NCI-H345 (cell line): ENCODE data around the gene DMWD.
"Not testable (repeated sequence)": the region's sequence is repeated elsewhere in the genome, so short reads cannot be mapped to it uniquely, and the experiment has no call there.

Experiments used
- DNase-seq: peaks from one replicate; lab custom pipeline; 2025; lab: John Stamatoyannopoulos, UW

DMWD gene

DNA sequence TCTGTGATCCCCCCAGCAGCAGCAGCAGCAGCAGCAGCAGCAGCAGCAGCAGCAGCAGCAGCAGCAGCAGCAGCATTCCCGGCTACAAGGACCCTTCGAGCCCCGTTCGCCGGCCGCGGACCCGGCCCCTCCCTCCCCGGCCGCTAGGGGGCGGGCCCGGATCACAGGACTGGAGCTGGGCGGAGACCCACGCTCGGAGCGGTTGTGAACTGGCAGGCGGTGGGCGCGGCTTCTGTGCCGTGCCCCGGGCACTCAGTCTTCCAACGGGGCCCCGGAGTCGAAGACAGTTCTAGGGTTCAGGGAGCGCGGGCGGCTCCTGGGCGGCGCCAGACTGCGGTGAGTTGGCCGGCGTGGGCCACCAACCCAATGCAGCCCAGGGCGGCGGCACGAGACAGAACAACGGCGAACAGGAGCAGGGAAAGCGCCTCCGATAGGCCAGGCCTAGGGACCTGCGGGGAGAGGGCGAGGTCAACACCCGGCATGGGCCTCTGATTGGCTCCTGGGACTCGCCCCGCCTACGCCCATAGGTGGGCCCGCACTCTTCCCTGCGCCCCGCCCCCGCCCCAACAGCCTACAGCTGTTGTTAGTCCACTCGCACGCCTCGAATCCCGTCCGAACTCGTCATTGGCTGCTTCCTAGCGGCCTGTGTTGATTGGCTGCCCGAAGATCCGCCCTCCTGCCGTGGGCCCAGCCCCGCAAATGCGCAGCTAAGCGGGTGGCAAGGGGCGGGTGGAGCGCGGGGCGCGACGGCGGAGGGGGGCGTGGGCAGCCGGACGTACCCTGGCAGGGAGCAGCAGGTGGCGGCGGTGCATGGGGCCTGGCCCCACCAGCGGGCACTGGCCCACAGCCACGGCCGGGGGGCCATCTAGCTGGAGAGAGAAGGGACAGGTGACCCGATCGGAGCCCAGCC lies 22.2 kb downstream of the DMWD start:
- peak; percentile 95 for DNase-seq

DNA sequence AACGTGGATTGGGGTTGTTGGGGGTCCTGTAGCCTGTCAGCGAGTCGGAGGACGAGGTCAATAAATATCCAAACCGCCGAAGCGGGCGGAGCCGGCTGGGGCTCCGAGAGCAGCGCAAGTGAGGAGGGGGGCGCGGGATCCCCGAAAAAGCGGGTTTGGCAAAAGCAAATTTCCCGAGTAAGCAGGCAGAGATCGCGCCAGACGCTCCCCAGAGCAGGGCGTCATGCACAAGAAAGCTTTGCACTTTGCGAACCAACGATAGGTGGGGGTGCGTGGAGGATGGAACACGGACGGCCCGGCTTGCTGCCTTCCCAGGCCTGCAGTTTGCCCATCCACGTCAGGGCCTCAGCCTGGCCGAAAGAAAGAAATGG lies 22.8 kb downstream of the DMWD start:
- DNase-seq, result no peak

DNA sequence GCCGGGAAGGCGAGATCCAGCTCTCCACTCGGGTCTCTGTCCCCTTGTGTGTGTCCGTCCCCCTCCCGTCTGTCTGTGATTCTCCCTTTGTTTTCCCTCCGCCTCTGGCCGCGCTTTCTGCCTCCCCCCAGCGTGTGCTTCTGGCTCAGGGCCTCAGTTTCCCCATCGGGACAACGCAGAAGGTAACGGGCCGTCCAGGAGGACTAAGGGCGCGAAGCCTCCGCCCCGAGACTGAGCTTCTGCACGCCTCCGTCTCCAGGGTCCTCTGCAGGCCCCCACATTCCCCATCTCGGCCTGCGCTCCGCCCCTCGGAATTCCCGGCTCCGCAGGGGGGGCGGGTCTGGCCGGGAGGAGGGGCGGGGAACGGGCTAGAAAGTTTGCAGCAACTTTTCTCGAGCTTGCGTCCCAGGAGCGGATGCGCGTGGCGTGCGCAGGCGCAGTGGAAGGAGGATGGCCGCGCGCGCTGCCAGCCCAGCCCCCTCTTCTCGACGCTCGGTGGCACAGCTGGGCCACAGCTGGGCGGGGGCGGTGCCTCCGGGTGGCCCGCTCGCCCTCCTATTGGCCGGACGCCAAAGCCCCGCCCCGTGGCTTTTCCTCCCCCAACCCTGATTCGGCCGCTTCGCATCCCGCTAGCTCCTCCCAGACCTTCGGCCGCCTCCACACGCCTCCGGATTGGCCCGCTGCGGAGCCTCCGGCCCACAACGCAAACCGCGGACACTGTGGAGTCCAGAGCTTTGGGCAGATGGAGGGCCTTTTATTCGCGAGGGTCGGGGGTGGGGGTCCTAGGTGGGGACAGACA lies 23.5 kb downstream of the DMWD start, which contains the start of gene SIX5:
SIX5 (minus strand) TSS at position 269 of the 799 bp plus-strand sequence. CDS start 408 bp downstream, outside the sequence.
- peak; percentile 94 for DNase-seq

DNA sequence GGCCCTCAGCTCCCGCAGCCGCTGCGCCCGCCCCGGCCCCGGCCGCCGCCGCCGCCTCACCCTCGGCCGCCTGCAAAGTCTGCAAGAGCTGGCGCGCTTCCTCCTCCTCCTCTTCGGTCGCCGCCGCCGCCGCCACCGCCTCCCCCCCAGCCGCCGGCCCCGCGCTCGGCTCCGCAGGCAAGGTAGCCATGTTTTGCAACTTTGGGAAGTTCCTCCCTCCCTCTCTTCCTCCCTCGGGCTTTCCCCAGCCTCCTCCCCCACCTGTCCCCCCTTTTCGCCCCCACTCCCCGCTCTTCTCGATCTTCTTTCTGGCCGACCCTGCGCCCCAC lies 24.0 kb downstream of the DMWD start:
- DNase-seq, result peak; percentile 13

DNA sequence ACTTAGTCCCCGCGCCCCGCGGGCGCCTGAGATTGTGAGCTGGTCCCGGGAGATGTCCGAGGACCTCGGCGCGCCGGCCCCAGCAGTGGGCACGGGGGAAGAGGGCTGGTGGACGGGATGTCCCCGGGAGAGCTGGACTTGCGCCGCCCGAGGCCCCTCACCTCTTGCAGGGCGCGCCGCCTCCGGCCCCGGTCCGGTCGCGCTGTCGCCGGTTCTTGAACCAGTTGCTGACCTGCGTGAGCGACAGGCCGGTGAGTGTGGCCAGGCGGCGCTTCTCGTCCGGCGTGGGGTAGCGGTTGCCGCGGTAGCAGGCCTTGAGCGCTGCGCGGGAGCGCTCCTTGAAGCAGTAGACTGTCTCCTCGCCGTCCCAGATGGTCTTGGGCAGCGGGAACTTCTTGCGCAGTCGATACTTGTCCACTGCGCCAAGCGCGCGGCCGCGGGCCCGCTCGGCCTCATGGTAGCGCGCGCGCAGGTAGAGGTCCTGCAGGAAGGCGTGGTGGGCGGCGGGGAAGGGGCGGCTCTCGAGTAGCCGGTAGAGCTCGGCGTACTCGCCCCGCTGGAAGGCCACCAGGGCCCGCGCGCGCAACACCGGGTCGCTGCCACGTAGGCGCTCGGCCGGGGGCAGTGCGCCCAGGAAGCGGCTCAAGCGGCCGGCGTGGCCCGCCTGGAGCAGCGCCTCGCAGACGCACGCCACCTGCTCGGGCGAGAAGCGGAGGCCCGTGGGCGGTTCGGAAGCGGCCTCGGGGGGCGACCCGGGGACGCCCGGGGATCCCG lies 24.6 kb downstream of the DMWD start:
- peak; percentile 13 for DNase-seq

DNA sequence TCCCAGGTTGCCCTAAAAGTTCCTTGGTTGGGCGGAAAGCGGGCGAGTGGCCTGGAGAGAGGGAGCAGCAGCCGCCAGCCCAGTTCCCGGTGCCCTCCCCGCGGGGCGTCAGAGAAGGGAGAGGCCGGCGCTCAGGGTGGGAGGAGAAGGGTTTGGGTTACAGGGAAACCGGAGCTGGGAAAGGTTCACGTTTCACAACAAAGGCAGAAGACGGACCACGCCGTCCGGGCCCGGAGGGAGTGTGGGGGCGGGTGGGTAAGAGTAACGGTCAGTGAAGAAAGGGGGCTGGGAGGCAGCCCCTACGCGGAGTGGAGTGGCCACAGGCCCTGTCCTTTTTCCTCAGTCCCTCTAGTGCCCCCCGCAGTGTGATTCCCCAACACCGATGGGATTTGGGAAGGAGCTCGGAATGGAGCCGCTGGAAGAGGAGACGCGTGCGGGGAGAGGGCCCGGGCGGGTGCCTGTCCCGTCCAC lies 25.2 kb downstream of the DMWD start:
- no peak for DNase-seq

DNA sequence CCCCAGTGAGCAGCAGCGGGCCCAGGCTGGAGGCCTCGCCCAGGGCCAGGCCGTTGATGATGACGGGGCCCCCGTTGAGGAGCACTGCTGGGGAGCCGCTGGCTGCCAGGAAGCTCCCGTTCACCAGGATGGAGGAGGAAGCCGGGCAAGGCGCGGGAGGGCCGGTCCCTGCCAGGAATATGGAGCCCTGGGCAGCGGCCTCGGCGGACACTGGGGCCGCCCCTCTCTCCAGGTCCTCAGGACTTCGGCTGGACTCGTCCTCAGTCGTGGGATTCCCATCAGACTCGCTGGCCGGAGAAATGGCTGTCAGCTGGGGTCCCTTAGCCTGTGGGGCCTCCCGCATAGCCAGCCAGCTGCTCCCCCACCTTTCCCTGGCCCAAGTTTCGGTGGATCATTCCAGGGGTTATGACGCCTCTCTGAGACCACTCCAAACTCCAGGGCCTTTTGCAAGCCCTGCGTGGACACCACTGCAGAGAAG lies 25.7 kb downstream of the DMWD start:
- DNase-seq, result no peak

DNA sequence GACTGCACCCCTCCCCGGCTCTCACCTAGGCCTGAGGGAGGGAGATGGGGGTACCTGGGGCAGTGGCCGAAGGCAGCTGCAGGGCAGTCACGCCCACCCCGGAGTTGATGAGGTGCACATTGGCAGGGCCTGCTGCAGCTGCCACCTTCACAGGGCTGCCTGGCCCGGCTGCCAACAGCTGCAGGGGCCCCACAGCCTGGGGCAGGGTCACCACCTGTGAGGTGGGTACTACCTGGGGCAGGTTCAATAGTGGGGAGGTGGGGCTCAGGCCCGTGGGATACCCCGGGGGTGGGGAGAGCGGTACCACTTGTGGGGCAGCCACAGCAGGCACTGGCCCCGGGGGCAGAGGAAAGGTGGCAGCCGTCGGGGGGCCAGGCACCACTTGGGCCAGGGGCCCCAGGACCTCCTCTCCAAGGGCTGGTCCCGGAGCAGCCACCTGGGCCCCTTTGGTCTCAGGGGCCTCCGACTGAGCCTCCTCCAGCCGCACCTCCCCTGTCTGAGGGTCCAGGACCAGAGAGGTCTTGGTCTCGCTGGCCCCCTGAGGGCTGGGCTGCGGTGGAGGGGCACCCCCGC lies 26.3 kb downstream of the DMWD start:
- no peak for DNase-seq

DNA sequence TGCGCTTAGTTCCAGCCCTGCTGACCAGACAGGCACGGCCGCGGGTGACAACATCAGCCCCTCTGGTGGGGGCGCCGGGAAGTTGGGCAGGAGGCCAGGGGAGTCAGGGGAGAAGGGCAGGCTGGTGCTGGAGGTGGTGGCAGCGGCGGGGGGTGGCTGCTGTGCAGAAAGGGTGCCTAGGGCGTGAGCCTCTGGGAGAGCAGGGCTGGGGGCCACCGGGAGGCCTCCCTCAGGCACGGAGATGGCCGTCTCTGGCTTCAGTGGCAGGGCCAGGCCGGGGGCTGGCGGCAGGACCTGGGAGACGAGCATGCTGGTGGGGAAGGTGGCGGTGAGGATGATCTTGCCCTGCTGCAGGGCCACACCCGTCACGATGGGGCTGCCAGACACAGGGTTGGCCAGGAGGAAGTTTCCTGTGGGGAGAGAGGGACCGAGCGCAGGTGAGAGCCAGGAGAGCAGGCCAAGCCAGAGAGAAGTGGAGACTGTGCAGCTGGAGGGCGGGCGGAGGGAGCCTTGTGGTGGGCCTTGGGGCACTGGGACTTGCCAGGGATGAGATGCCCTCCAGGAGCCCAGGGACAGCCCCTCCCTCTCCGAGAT lies 26.8 kb downstream of the DMWD start:
- DNase-seq, result no peak

DNA sequence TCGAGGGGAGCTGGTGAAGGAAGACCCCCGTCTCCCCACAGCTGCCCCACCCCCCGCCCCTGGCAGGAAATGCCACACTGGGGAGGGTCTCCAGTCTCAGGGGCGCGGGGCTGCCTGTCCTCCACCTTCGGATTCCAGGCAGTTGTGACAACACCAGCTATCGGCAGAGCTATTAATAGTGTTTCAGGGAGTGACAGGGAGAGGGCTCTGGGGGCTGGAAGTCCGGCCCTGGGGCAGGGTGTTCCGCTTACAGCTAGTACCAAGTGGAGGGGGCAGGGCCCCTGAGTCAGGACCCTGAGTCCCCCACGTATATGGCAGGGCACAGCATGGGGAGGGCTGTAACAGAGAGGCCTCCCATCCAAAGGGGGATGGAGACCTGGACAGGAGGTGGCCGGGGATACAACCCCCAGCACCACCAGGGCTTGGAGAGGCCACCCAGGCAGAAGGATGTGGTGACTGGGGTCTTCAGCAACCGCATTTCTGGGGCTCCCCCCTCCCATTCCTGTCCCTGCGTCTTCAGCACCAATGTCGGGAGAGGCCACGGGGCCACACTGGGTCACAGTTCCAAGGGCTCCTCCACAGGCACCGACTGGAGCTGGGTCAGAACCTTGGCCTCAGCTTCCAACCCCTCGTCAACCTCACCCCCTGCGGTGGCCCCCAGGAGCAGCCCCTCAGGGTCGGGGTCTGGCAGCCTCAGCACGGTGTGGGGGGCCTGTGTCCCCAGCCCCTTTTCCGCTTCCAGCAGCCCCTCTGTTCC lies 27.5 kb downstream of the DMWD start:
- DNase-seq, result no peak

DNA sequence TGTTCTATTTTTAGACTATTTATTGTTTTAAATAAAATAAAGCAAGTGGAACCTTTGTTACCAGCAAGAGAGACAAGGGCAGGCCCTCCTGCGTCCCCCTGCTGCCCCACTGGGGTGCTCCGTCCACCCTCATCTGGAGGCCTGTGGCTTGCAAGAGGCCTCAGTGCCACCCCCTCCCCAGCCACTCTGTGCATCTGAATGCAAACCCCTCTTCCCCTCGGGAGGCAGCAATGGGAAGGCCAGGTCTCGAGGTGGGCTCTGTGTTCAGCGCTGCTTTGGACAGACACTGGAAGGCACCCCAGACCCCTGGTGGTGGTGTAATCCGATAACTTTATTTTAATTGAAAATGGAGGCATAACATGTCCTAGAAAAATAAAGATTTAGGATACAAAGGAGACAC lies 28.2 kb downstream of the DMWD start:
- DNase-seq, result no peak

DNA sequence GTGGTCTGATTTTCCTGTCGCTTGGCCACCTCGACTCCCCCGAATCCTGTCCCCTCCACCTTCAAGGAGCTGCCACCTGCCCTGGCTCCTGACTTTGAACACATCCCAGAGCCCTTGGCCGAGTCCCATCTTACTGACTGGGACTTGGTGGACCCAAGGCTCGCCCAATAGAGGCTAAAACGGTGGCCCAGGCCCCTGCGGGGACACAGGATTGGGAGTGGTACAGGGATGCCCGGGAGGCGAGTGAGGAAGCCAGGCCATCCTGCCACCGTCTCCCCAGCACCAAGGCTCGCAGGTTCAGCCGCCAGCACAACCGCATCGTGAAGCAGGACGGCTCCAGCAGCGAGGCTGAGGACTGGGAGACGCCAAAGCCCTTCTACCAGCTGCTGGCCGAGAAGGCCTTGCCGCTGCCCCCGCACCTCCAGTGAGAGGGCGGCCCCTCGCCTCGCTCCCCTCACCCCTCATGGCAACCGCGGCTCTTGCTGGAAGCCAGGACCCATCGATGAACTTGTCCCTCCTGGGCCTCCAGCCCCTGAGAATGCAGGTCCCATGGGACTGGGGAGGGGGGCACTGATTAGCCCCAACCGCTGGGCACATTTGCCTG lies 28.9 kb downstream of the DMWD start:
- DNase-seq, result no peak

DNA sequence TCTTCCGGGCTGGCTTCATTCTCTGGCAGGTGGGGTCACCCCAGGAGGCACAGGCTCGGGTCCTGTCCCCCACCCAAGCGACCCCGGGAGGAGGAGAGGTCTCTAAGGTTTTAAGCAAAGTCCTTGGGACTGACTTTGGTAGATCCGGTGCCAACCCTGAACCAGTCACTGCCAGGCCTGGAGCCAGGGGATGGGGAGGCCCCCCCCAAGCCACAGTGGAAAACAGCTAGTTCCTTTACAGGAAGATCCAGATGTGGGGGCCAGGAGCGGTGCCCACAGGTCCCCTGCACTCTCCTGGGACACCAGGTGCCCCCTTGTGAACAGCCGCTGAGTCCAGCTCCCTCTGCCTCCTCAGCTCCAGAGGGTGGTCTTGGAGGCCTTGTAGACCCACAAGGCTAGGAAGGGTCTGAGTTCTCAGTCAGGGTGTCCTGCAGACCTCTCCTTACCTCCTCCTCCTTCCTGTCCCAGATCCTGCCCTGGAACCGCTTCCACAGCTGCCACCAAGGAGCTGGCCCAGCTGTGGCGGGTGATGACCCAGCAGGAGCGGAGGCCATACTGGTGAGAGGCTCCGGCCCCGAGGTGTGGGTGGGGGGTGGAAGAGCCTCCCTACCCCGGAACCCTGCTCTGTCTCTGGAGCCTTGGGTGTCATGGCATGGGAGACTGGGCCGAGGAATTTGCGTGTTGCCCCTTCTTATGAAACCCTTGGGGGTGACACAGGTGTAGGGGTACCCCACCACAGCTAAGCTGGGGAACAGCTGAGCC lies 29.6 kb downstream of the DMWD start:
- DNase-seq, result no peak

DNA sequence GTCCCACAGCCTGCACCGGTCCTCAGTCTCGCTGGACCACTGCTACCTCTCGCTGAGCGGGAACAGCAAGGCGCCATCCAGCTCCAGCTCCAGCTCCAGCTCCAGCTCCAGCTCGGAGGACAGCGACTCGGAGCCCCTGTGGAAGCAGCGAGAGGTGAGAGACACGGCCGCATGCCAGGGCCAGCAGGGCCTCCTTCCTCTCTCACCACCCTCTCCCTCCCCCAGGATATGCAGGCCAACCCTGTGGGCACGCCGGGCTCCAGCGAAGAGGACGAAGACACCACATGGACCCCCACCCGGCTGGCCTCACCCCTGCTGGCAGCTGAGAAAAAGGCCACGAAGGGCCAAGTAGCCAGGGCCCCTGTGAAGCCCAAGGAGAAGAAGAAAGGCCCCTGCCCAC lies 30.9 kb downstream of the DMWD start:
- no peak for DNase-seq

DNA sequence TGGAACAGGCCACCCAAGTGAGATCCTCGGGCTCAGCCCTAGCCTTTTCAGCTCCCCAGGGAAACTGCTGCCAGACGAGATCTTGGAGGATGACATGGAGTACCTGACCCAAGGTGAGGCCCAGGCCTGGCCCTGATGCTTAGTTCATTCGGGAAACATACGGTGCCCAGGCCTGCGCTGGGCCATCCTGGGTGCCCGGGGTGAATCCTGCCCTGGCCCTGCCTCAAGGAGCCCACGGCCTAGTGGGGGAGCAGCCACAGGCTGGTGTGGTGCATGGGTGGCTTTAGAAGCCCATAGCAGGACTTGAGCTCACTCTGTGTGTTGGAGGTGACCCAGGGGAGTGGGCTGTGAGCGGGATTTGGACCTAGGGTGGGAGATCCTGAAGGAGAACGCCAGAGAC lies 33.7 kb downstream of the DMWD start:
- no peak for DNase-seq

DNA sequence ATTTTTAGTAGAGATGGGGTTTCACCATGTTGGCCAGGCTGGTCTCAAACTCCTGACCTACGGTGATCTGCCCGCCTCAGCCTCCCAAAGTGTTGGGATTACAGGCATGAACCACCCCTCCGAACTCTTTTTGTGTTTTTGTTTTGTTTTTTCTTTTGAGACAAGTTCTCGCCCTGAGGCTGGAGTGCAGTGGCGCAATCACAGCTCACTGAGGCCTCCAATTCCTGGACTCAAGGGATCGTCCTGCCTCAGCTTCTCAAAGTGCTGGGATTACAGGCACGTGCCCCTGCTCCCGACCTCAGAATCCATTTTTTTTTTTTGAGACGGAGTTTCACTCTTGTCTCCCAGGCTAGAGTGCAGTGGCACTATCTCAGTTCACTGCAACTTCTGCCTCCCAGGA lies 35.0 kb downstream of the DMWD start:
- no peak for DNase-seq

DNA sequence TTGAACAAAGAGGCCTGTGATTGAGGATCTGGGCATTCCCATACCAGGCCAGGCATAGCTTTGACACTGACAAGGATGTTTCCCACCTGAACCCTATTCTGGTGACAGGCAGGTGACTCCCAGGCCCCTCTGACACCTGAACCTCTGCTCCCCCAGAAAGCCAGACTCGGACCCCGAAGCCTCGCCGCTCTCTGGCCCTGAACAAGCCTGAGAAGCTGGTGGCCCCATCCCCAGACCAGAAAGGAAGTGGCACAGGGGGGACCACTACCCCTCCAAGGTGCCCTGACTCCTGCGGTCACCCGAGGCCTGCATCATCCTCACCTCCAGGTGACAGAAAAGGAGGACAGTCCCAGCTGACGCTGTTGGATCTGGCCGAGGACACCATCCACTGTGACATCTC lies 38.3 kb downstream of the DMWD start:
- no peak for DNase-seq

DNA sequence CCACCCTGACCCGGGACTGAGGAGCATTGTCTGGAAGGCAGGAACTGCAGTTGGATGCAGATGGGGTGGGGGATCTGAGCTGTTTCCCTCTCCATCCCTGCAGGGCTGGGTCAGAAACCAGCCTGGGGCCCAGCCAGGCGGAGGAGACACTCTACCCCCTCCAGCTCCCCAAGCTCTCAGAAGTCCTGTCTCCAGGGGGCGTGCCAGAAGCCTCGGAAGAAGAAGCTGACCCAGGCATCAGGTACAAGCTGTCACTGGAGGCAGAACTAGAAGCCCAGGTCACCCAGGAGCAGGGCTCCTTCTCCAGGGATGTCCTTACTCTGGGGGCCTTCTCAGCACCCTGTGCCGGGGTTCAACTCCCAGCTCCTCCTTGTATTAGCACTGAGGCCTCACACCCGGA lies 39.1 kb downstream of the DMWD start:
- DNase-seq, result no peak

DNA sequence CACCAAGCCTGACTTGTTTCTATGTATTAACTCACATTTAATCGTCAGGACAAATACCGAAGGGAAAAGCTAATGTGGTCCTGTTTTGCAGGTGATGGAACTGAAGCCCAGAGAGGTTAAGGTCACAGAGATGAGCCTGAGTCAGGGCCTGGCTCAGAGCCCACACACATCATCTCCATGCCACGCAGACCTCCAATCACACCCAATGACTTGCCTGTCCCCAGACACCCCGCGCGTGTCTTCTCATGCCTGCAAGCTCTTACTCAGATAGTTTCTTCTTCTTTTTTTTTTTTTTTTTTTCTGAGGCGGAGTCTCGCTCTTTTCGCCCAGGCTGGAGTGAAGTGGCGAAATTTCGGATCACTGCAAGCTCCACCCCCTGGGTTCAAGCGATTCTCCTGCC lies 40.0 kb downstream of the DMWD start:
- DNase-seq, result no peak

DNA sequence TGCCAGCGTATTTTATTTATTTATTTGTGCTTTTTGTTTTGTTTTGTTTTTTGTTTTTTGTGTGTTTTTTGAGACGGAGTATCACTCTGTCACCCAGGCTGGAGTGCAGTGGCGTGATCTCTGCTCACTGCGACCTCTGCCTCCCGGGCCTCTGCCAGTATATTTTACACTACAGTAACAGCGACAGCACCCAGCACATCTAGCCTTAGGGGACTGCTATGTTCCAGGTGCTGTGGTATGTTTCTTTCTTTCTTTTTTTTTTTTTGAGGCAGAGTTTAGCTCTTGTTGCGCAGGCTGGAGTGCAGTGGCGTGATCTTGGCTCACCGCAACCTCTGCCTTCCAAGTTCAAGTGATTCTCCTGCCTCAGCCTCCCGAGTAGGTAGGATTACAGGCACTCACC lies 41.2 kb downstream of the DMWD start:
- DNase-seq, result not testable (repeated sequence)
